ENCODE data around the gene FHL1.

DNA sequence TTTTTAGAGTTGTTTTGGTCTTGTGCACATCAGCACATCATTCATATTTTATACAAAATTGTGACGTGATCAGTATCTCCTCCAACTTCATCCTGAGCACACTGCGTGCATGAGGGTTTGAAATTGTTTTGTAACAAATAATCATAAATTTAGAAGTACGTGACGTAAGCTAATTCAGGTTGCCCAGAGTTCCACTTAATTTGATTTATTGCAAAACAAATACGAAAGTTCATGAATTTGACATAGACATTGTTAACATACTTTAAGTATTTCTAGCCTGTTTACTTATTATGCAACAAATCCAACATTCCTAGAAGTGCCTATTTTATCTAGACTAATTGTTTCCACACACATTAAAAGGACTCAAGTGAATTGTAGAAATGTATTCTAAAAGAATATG is 55.6 kb downstream of the FHL1 start:
- TF ChIP-seq, protein P1, sequence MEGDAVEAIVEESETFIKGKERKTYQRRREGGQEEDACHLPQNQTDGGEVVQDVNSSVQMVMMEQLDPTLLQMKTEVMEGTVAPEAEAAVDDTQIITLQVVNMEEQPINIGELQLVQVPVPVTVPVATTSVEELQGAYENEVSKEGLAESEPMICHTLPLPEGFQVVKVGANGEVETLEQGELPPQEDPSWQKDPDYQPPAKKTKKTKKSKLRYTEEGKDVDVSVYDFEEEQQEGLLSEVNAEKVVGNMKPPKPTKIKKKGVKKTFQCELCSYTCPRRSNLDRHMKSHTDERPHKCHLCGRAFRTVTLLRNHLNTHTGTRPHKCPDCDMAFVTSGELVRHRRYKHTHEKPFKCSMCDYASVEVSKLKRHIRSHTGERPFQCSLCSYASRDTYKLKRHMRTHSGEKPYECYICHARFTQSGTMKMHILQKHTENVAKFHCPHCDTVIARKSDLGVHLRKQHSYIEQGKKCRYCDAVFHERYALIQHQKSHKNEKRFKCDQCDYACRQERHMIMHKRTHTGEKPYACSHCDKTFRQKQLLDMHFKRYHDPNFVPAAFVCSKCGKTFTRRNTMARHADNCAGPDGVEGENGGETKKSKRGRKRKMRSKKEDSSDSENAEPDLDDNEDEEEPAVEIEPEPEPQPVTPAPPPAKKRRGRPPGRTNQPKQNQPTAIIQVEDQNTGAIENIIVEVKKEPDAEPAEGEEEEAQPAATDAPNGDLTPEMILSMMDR (IDR thresholded peaks at IDR 0.05; ENCODE audit: borderline replicate concordance, extremely low read depth, low read length, poor library complexity, severe bottlenecking) = no peak
- no peak for TF ChIP-seq EZH2 (IDR thresholded peaks at IDR 0.05; ENCODE audit: borderline replicate concordance, low read depth, low read length, severe bottlenecking)
